T-helper 1 cell treated with Interleukin-12 subunit alpha and Interleukin-12 subunit beta and Interleukin-4 antibody, amounts not matched to agents 30 μg/mL and 1 μg/mL, for 36 hours (primary cell): ENCODE data around the gene TLX3.
"Not testable (repeated sequence)": the region's sequence is repeated elsewhere in the genome, so short reads cannot be mapped to it uniquely, and the experiment has no call there.

Experiments
- H3K27ac Mint-ChIP-seq: one replicate; pipeline ENCODE4 v1.8.0; 2021; ENCODE audit warnings: mild to moderate bottlenecking, mixed read lengths
- H3K27me3 Mint-ChIP-seq: one replicate; pipeline ENCODE4 v1.8.0; 2021; ENCODE audit warnings: low read depth, mixed read lengths
- H3K36me3 Mint-ChIP-seq: one replicate; pipeline ENCODE4 v1.8.0; 2021; ENCODE audit warnings: low read depth, mixed read lengths
- H3K4me1 Mint-ChIP-seq: one replicate; pipeline ENCODE4 v1.8.0; 2021; ENCODE audit warnings: low read depth, mixed read lengths
- H3K4me3 Mint-ChIP-seq: one replicate; pipeline ENCODE4 v1.8.0; 2021; ENCODE audit warnings: mild to moderate bottlenecking, moderate library complexity, mixed read lengths
- H3K9me3 Mint-ChIP-seq: one replicate; pipeline ENCODE4 v1.8.0; 2021; ENCODE audit warnings: mixed read lengths

Gene TLX3

GRCh38 chr5:171330021-171330420 lies 21.0 kb downstream of the TLX3 start:
- no peaks in the 10 kb centered on the region for H3K4me1 Mint-ChIP-seq
- no peak overlapping the region for H3K27ac Mint-ChIP-seq
- H3K9me3 Mint-ChIP-seq = no peaks in the 10 kb centered on the region
- H3K36me3 Mint-ChIP-seq = no peaks in the 10 kb centered on the region
- no peak overlapping the region for H3K4me3 Mint-ChIP-seq
- H3K27me3 Mint-ChIP-seq = peaks cover 8% of the 10 kb centered on the region

GRCh38 chr5:171335616-171336015 lies 26.6 kb downstream of the TLX3 start:
- H3K9me3 Mint-ChIP-seq = no peaks in the 10 kb centered on the region
- peaks cover 42% of the 10 kb centered on the region for H3K27me3 Mint-ChIP-seq
- no peaks in the 10 kb centered on the region for H3K4me1 Mint-ChIP-seq
- H3K27ac Mint-ChIP-seq = no peak overlapping the region
- H3K36me3 Mint-ChIP-seq = no peaks in the 10 kb centered on the region
- H3K4me3 Mint-ChIP-seq = no peak overlapping the region

GRCh38 chr5:171336521-171337209 lies 27.6 kb downstream of the TLX3 start:
- Mint-ChIP-seq H3K36me3 (no peaks in the 10 kb centered on the region), H3K9me3 (no peaks in the 10 kb centered on the region), H3K27ac (no peak overlapping the region), H3K4me1 (no peaks in the 10 kb centered on the region), H3K4me3 (no peak overlapping the region), H3K27me3 (peaks cover 42% of the 10 kb centered on the region)

GRCh38 chr5:171337210-171337569 lies 28.1 kb downstream of the TLX3 start:
- Mint-ChIP-seq H3K27ac (no peak overlapping the region), H3K9me3 (no peaks in the 10 kb centered on the region), H3K4me3 (no peak overlapping the region), H3K36me3 (no peaks in the 10 kb centered on the region), H3K27me3 (peaks cover 42% of the 10 kb centered on the region), H3K4me1 (no peaks in the 10 kb centered on the region)

GRCh38 chr5:171340042-171340441 lies 31.0 kb downstream of the TLX3 start:
- no peaks in the 10 kb centered on the region for H3K4me1 Mint-ChIP-seq
- no peak overlapping the region for H3K27ac Mint-ChIP-seq
- H3K27me3 Mint-ChIP-seq = peaks cover 36% of the 10 kb centered on the region
- no peaks in the 10 kb centered on the region for H3K36me3 Mint-ChIP-seq
- H3K9me3 Mint-ChIP-seq = no peaks in the 10 kb centered on the region
- H3K4me3 Mint-ChIP-seq = no peak overlapping the region

GRCh38 chr5:171340491-171340890 lies 31.4 kb downstream of the TLX3 start:
- no peak overlapping the region for H3K4me3 Mint-ChIP-seq
- no peaks in the 10 kb centered on the region for H3K36me3 Mint-ChIP-seq
- H3K27me3 Mint-ChIP-seq = peaks cover 32% of the 10 kb centered on the region
- no peak overlapping the region for H3K27ac Mint-ChIP-seq
- no peaks in the 10 kb centered on the region for H3K4me1 Mint-ChIP-seq
- H3K9me3 Mint-ChIP-seq = no peaks in the 10 kb centered on the region

- Mint-ChIP-seq H3K27me3 (peaks cover 14% of the 10 kb centered on the region), H3K4me3 (no peak overlapping the region), H3K9me3 (no peaks in the 10 kb centered on the region), H3K4me1 (no peaks in the 10 kb centered on the region), H3K36me3 (no peaks in the 10 kb centered on the region), H3K27ac (no peak overlapping the region)
Measured at GRCh38 chr5:171342362-171343111, 33.5 kb downstream of the TLX3 start.

GRCh38 chr5:171344936-171345608 lies 36.0 kb downstream of the TLX3 start:
- no peaks in the 10 kb centered on the region for H3K4me1 Mint-ChIP-seq
- H3K27ac Mint-ChIP-seq = peak overlapping the region; percentile 36
- H3K9me3 Mint-ChIP-seq = no peaks in the 10 kb centered on the region
- H3K4me3 Mint-ChIP-seq = no peak overlapping the region
- H3K27me3 Mint-ChIP-seq = peaks cover 4% of the 10 kb centered on the region
- no peaks in the 10 kb centered on the region for H3K36me3 Mint-ChIP-seq

GRCh38 chr5:171351536-171352073 lies 42.6 kb downstream of the TLX3 start:
- H3K4me3 Mint-ChIP-seq = no peak overlapping the region
- no peaks in the 10 kb centered on the region for H3K9me3 Mint-ChIP-seq
- H3K27ac Mint-ChIP-seq = no peak overlapping the region
- H3K36me3 Mint-ChIP-seq = no peaks in the 10 kb centered on the region
- H3K4me1 Mint-ChIP-seq = no peaks in the 10 kb centered on the region
- H3K27me3 Mint-ChIP-seq = no peaks in the 10 kb centered on the region

GRCh38 chr5:171355302-171355724 lies 46.3 kb downstream of the TLX3 start:
- no peak overlapping the region for H3K4me3 Mint-ChIP-seq
- no peaks in the 10 kb centered on the region for H3K9me3 Mint-ChIP-seq
- no peaks in the 10 kb centered on the region for H3K36me3 Mint-ChIP-seq

GRCh38 chr5:171357843-171358242 lies 48.8 kb downstream of the TLX3 start:
- H3K36me3 Mint-ChIP-seq = no peaks in the 10 kb centered on the region
- no peaks in the 10 kb centered on the region for H3K9me3 Mint-ChIP-seq
- peaks cover 3% of the 10 kb centered on the region for H3K27me3 Mint-ChIP-seq
- H3K4me1 Mint-ChIP-seq = no peaks in the 10 kb centered on the region
- H3K27ac Mint-ChIP-seq = no peak overlapping the region
- no peak overlapping the region for H3K4me3 Mint-ChIP-seq

More at GRCh38 chr5:171355302-171355724, 46.3 kb downstream of the TLX3 start:
- H3K27me3 Mint-ChIP-seq = no peaks in the 10 kb centered on the region
- H3K27ac Mint-ChIP-seq = no peak overlapping the region
- no peaks in the 10 kb centered on the region for H3K4me1 Mint-ChIP-seq

- not testable (repeated sequence) for H3K27ac Mint-ChIP-seq, H3K4me3 Mint-ChIP-seq, H3K9me3 Mint-ChIP-seq, H3K36me3 Mint-ChIP-seq, H3K4me1 Mint-ChIP-seq
- H3K27me3 Mint-ChIP-seq = peaks cover 17% of the 10 kb centered on the region
Measured at GRCh38 chr5:171361151-171361550, 52.1 kb downstream of the TLX3 start.
